KMS-11 (cell line): ENCODE measurements around the gene TBX21.

ENCODE experiments used
- H2AFZ ChIP-seq: fragments of 200-600 bp; sonication (generic); 2 replicates; pipeline ENCODE4 v1.6.1; 2016; ENCODE audit warnings: antibody characterized with exemption, mixed run types, low read depth
- H3K27ac ChIP-seq: fragments of 200-600 bp; sonication (generic); 2 replicates; pipeline ENCODE4 v1.6.1; 2016; ENCODE audit warnings: mild to moderate bottlenecking, mixed run types
- H3K27me3 ChIP-seq: fragments of 200-600 bp; sonication (generic); 2 replicates; pipeline ENCODE4 v1.6.1; 2017; ENCODE audit warnings: mild to moderate bottlenecking, low read depth, mixed run types, moderate library complexity; ENCODE audit not compliant: insufficient read depth
- H3K36me3 ChIP-seq: fragments of 200-600 bp; sonication (generic); 2 replicates; pipeline ENCODE4 v1.6.1; 2017; ENCODE audit warnings: mild to moderate bottlenecking, mixed run types; ENCODE audit not compliant: insufficient read depth
- H3K4me1 ChIP-seq: fragments of 200-600 bp; sonication (generic); 2 replicates; pipeline ENCODE4 v1.6.1; 2016; ENCODE audit warnings: mild to moderate bottlenecking, low read depth, mixed run types; ENCODE audit not compliant: poor library complexity, severe bottlenecking
- H3K4me2 ChIP-seq: fragments of 200-600 bp; sonication (generic); 2 replicates; pipeline ENCODE4 v1.7.0; 2016; ENCODE audit warnings: mild to moderate bottlenecking, mixed run types
- H3K4me3 ChIP-seq: fragments of 200-600 bp; sonication (generic); IDR thresholded peaks from 2 replicates; pipeline ENCODE4 v1.6.1; 2017; ENCODE audit warnings: low read depth, low read length, mixed read lengths; ENCODE audit not compliant: insufficient read depth
- H3K79me2 ChIP-seq: fragments of 200-600 bp; sonication (generic); 2 replicates; pipeline ENCODE4 v1.6.1; 2016; ENCODE audit warnings: low read depth, mixed run types; ENCODE audit not compliant: insufficient read depth
- H3K9ac ChIP-seq: fragments of 200-600 bp; sonication (generic); 2 replicates; pipeline ENCODE4 v1.6.1; 2016; ENCODE audit warnings: mild to moderate bottlenecking, mixed run types
- H4K20me1 ChIP-seq: fragments of 200-600 bp; sonication (generic); 2 replicates; pipeline ENCODE4 v1.6.1; 2016; ENCODE audit warnings: mild to moderate bottlenecking, mixed run types; ENCODE audit not compliant: insufficient read depth
- TF ChIP-seq, protein P1 (sequence below): fragments of 200-600 bp; sonication (generic); conservative IDR thresholded peaks from 2 replicates; pipeline ENCODE4 v1.6.1; 2017; ENCODE audit warnings: low read depth, mild to moderate bottlenecking, antibody characterized with exemption, low read length, moderate library complexity, mixed read lengths

Gene TBX21

DNA sequence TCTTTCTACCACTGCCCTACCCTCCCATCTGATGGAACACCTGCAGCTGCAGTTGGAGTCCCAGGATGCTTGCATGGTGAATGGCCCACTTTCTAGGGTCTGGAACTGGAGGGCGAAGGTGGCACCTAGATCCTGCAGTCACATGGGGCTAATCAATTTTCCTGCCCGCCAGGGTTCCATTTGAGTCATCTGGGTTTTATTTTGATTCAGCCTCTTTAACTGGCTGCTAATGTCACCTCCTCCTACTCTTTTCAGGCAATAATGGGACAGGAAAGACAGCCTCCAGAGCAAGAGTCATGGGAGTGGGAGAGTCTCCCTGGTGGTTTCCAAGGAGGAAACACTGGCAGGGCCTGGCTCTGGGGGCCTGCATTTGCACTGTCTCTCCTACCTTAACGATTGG is 42.9 kb upstream of the TBX21 start:
- H3K4me3 ChIP-seq: no peak overlapping the region
- H3K4me1 ChIP-seq: peaks cover 40% of the 10 kb centered on the region
- no peaks in the 10 kb centered on the region for H4K20me1 ChIP-seq
- TF ChIP-seq, protein P1, sequence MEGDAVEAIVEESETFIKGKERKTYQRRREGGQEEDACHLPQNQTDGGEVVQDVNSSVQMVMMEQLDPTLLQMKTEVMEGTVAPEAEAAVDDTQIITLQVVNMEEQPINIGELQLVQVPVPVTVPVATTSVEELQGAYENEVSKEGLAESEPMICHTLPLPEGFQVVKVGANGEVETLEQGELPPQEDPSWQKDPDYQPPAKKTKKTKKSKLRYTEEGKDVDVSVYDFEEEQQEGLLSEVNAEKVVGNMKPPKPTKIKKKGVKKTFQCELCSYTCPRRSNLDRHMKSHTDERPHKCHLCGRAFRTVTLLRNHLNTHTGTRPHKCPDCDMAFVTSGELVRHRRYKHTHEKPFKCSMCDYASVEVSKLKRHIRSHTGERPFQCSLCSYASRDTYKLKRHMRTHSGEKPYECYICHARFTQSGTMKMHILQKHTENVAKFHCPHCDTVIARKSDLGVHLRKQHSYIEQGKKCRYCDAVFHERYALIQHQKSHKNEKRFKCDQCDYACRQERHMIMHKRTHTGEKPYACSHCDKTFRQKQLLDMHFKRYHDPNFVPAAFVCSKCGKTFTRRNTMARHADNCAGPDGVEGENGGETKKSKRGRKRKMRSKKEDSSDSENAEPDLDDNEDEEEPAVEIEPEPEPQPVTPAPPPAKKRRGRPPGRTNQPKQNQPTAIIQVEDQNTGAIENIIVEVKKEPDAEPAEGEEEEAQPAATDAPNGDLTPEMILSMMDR: no peak
- H3K79me2 ChIP-seq: no peaks in the 10 kb centered on the region
- no peak overlapping the region for H3K9ac ChIP-seq
- H3K4me2 ChIP-seq: no peak overlapping the region
- H3K36me3 ChIP-seq: no peaks in the 10 kb centered on the region
- no peak overlapping the region for H2AFZ ChIP-seq
- no peak overlapping the region for H3K27ac ChIP-seq
- H3K27me3 ChIP-seq: no peaks in the 10 kb centered on the region

DNA sequence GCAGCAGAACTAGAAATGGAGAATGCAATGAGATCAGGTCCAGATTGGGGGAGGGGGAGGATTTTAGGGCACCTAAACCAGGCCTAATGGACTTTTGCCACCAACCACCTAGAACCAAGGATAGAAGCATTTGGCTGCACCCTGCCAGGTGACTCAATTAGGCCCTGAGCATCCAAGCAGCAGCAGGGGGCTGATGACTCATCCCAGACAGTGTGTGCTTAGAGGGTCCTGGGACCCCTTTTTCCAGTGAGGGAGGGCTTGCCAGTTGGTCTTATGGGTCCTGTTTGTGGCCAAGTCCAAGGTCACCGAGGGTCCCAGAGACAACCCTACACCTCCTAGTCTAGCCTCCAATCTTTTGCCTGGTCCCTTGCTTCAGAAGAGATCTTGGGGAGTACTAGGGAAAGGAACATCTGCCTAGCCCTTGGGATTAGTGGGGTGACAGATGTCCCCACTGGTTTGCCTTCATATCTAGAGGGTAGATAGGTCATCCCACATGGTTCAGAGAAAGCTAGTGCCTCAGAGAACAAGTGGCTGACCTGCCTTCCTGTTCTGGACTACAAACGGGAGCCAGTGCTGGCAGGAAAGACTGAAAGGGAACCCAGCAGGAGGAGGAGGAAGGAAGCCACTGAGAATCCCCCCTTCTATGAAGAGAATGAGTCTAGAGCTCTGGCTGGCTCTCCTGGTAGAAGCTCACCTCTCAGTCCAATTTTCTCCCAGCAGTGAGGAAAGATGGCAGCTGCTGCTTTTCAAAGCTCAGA is 40.7 kb upstream of the TBX21 start:
- Histone ChIP-seq H3K27me3 (no peaks in the 10 kb centered on the region), H2AFZ (peak overlapping the region; percentile 38; the same call in 1 of the 2 replicates), H3K9ac (no peak overlapping the region), H3K4me1 (peaks cover 21% of the 10 kb centered on the region), H3K36me3 (no peaks in the 10 kb centered on the region), H3K27ac (no peak overlapping the region), H4K20me1 (no peaks in the 10 kb centered on the region), H3K4me3 (no peak overlapping the region), H3K4me2 (peak overlapping the region; percentile 79), H3K79me2 (no peaks in the 10 kb centered on the region)
- TF ChIP-seq, protein P1: no peak

DNA sequence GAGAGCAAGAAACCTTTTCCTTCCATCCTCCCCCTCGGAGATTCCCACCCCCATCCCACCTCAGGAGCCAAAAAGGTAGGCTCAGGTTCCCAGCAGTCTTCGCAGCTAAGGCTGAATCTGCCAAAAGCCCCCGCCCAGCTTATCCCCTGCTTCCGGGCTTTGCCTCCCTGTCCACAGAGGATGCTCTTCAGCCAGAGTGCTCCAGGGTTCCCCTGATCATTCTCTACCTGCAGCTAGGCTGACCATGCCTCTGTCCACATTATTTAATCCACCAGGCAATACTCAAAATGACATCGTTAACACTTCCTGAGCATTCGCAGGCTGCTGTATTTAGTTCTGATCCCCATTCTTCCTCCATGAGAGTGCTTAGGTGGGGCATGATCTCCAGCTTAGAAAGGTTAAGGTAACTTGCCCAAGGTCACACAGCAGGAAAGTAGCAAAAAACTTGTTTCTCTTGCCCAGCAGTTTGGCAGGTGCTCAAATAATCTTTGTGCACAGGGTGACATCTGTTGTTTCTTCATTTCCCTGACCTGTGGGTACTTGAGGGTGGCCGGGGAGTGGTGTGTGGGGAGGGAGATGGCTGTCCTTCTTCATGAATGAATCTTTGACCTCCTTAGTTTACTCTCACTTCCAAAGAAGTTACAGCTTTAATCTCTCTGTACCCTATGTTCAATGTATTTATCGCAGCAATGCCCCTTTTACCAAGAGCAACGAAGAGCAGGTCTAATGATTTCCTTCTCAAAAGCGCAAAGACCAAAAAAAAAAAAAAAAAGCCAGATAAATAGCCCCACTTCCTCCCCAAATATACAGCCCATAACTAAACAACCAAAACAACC is 39.9 kb upstream of the TBX21 start:
- Histone ChIP-seq H4K20me1 (no peaks in the 10 kb centered on the region), H3K27ac (no peak overlapping the region; the same call in 1 of the 2 replicates), H3K4me2 (peak overlapping the region; percentile 79), H3K9ac (peak overlapping the region; percentile 72), H3K79me2 (no peaks in the 10 kb centered on the region), H3K36me3 (no peaks in the 10 kb centered on the region), H2AFZ (peak overlapping the region; percentile 83), H3K4me1 (peaks cover 14% of the 10 kb centered on the region), H3K27me3 (no peaks in the 10 kb centered on the region), H3K4me3 (no peak overlapping the region)
- TF ChIP-seq, protein P1: no peak

DNA sequence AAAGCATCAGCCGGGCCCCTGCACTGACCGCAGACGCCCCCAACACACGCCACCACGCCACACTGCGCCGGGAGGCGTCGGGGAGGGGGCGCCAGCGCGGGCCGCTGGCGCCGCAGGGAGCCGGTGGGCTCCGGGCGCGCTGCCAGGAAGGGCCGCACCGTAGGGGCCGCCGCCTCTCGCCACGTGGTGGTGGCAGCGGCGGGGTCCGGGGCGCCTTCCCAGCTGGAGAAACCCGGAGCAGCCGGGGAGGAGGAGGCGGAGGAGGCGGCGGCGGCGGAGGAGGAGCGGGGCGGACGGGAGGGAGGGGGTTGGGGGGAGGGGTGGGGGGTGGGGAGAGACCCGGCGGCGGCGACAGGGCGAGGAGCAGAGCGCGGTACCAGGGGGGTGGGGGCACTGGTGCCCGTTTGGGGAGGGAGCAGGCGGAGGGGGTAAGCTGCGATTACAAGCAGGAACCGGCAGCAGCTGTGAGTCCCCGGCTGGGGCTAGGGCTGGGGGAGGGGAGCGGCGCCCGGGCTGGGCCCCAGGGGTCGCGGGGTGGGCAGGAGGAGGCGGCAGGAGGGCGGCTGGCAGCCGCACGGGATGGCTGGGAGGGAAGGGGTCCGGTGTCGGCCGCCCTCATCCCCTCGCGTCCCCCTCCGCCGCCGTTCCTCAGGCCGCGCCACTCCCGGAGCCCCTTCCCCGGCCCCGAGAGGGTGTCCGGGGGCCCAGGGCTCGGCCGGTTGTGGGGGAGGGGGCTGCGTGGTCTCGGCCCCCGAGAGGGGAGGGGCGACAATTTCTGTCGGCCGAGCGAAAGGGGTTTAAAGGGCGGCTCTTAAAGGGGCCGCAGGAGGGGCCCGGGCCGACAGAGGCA is 39.1 kb upstream of the TBX21 start, which contains the start of gene TBKBP1:
Gene TBKBP1, plus strand, starts transcription at position 431 of the 850 bp plus-strand sequence. CDS start 1,952 bp downstream, outside the sequence.
- peaks cover 20% of the 10 kb centered on the region for H3K4me1 ChIP-seq
- H3K9ac ChIP-seq: peak within 1 kb of the TSS; percentile 72
- no peaks in the 10 kb centered on the region for H4K20me1 ChIP-seq
- H3K27me3 ChIP-seq: no peaks in the 10 kb centered on the region
- TF ChIP-seq, protein P1: no peak
- peak within 1 kb of the TSS; percentile 79 for H3K4me2 ChIP-seq
- H3K36me3 ChIP-seq: no peaks in the 10 kb centered on the region
- H3K4me3 ChIP-seq: no peak within 1 kb of the TSS
- H3K79me2 ChIP-seq: no peaks in the 10 kb centered on the region
- peak within 1 kb of the TSS; percentile 83 for H2AFZ ChIP-seq
- no peak within 1 kb of the TSS; the same call in 1 of the 2 replicates for H3K27ac ChIP-seq
